HG03097 (cell line): ENCODE data around the gene KIAA0825.

Experiments
- ATAC-seq: cut with Tn5 transposase; IDR thresholded peaks from one replicate; pipeline ENCODE4 v1.9.1; 2021; ENCODE audit not compliant: unreplicated experiment, low FRiP score

KIAA0825 gene

GRCh38 chr5:94618493-94619328 lies at the start of gene KIAA0825, which contains the start of gene SLF1:
TSS of gene KIAA0825 (minus strand) at chr5:94618604. CDS start at chr5:94537126, 81,478 bp downstream.
TSS of gene SLF1 (plus strand) at chr5:94618669. CDS start at chr5:94628811, 10,142 bp downstream.
- ATAC-seq, result peak; percentile 97

GRCh38 chr5:94667937-94668336 lies 49.5 kb upstream of the KIAA0825 start:
- ATAC-seq, result no peak

DNA sequence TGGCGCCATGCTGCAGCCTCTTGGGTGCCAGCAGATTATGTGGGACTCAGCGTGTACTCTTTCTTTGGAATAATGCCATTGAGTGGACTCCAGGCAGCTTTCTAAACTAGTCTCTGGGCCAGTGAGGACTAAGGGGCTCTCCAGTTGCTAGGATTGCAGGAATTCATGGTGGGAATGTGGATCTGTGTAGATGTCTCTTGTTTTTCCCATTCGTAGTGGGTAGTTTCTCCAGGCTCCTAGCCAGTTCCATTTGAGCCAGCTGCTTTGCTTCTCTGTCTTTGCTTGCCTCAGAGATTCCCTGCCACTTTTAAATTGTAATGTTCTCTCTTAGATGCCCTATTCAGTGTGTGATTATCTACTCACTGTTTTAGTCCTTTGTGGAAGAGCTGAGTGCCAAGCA lies 42.7 kb upstream of the KIAA0825 start:
- ATAC-seq, result no peak

DNA sequence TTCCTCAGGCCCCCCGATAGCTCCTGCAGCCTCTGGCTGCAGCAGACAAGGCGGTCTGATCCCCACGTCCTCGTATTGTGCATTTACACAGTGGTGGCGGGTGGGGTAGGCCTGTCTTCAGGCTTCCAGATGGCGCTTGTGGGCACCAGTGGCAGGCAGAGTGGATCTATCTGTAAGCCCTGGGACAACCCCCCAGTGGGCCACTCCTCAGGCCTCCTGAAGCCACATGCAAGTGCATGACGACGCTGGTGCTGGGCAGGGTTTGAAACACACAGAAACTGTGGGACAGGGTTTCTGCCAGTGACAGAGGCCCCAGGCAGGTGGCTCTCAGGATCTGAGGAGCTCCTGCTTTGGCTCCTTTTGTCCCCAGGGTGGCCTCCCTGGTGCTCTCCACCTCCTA lies 42.1 kb upstream of the KIAA0825 start:
- ATAC-seq, result no peak

GRCh38 chr5:94658272-94658671 lies 39.9 kb upstream of the KIAA0825 start:
- ATAC-seq, result no peak

DNA sequence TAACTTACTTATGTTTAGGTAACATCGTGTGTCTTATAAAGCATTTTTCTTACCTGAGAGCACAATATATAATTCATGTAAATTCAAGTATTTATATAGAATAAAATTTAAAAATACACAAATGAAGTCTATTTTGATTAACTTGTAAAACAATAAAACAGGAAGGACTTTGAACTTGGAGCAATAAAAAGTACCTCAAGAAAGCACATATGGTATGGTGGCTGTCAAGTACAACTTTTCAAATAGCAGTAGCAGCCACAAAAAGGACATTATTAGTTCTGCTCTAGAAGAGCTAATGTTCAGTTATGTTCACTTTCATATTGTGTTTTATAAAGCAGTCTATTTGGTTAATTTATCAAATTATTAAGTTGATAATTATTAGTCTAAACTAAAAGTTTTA lies 31.5 kb upstream of the KIAA0825 start:
- no peak for ATAC-seq

DNA sequence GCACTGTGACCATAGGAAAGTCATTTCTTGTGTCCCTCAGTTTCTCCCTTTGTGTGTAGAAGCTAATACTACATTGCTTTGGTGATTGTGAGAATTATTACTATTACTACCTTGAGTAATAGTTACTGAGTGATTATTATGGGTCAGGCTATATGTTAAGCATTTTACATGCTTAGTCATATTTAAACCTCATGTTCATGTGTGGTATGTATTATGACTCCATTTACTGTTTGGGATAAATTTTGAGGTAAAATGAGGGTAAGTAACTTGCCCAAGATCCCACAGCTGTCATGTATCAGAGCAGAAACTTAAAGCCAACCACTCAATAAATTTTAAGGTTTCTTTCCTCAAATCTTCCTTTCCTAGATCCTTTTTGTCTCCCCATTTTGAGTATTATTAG lies 28.4 kb upstream of the KIAA0825 start:
- no peak for ATAC-seq

DNA sequence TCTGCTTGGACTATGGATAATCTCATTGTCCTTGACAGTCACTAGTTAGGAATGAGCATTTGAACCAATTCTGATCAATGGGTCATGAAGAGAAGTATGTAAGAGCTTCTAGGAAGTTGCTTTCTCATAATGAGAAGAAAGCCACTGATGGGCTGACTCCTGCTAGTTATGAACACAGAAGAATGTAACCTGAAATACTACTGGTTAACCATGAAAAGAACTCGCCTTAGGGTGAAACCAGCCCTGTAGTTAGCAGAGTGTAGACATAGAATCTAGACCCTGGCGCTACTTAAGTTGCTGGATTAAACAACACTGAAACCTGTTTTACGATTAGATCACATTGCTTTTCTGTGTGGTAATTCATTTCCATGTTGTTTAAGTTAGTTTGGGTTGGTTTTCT lies 26.6 kb upstream of the KIAA0825 start:
- no peak for ATAC-seq

- ATAC-seq, result no peak
These were observed 21.8 kb upstream of the KIAA0825 start for GRCh38 chr5:94640176-94640575.

DNA sequence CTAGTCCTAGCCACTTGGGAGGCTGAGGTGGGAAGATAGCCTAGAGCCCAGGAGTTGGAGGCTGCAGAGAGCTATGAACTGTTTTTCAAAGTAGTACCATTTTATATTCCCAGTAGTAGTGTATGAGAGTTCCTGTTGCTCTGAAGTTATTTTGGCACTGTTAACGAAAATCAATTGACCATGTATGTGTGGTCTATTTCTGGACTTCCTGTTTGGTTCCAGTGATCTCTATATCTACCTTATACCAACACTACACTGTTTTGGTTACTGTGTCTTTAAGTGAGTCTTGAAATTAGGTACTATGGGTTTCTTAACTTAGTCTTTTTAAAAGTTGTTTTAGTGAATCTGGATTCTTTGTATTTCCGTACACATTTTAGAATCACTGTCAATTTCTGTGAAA lies 13.6 kb upstream of the KIAA0825 start:
- ATAC-seq, result peak; percentile 98

DNA sequence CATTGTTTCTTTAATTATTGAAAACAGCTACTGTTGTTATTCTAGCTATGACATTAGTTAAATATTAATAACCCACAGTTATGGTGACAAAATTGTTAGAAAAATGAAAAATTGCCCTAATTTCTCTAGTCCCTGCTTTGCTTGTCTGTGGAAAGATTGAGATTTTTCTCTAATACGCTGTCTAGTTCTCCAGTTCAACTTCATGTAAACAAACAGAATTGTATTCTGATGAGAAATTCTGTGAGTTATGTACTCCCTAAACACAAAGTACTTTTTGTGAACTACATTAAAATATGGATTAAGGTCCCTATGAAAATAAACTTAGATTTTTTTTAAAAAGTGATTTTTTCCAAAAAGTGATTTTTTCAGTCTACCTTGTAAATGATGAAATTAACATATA lies 8.8 kb upstream of the KIAA0825 start:
- ATAC-seq, result no peak

- ATAC-seq, result no peak
These were observed 5.5 kb upstream of the KIAA0825 start for GRCh38 chr5:94623877-94624276.

DNA sequence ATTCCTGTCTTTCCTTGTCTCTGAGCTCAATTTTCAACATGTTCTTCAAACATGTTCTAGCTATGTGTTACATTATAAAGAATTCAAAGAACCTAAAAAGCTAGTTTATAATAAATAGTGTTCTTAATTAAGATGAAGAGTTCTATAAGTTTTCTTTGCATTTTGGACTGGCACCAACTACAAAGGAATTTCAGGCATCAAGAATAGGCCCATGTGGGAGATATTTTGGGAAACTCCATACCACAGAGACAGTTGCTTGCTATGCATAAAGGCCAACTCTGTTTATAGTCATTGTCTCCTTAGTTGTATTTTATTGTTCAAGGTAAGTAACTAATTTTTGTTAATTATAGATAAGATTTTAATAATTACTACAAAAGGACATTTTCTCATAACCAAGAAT lies 4.6 kb upstream of the KIAA0825 start:
- no peak for ATAC-seq

GRCh38 chr5:94621763-94622162 lies 3.4 kb upstream of the KIAA0825 start:
- ATAC-seq, result no peak

GRCh38 chr5:94620256-94620655 lies 1.9 kb upstream of the KIAA0825 start:
- no peak for ATAC-seq

DNA sequence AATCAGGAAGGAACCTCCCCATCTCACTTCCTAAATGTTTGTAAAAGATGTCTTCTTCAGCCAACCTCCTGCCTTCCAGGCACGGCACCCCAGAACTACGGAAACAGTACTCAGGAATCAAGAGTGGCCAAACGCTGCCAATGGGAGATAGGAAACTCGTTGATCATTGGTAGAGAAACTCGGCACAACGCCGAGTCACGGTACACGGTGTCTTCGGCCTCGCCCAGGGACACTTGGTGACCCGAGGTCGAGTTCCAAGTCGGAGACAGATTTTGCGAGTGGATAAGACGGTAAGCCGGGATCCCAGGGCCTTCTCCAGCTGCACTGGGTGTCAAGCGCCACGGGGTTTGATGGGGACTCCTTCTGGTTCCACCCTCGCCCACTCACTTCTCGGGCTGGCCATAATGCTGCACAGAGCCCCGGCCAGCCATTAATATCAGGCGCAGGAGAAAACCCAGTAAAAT lies 343 bp downstream of the KIAA0825 start:
- ATAC-seq, result peak; percentile 29

GRCh38 chr5:94615862-94616261 lies 2.5 kb downstream of the KIAA0825 start:
- ATAC-seq, result no peak

DNA sequence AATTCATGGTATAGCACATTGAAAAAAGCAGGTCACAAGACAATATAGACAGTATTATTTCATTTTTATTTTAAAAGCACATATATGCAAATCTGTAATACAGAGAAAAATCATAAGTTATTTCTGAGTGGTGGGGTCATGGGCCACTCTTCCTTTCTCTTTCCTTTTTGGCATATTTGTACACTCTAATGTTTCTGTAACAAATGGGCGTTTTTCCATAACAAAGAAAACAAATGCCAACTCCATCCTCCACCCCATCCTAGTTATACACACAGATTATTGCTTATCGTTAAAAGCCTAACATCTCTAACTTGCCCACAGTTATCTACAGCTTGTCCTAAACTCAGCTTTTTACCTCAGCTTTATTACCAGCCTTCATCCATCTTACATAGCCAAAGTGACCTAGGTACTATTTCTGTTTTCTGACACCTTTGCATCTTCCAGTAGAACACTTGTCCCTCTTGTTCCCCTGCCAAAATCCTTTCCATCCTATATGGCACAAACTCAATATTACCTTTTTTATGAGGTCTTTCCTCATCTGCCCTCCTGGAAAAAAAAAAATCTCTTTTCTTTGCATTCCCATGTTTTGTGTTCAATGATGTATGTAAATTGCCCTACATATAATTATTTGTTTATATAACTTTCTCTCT lies 4.1 kb downstream of the KIAA0825 start:
- ATAC-seq, result no peak

GRCh38 chr5:94613583-94613982 lies 4.8 kb downstream of the KIAA0825 start:
- no peak for ATAC-seq

GRCh38 chr5:94595281-94595840 lies 23.0 kb downstream of the KIAA0825 start:
- no peak for ATAC-seq

- ATAC-seq, result peak; percentile 66
These were observed 40.7 kb downstream of the KIAA0825 start for GRCh38 chr5:94577466-94578245.
